Pancreas (tissue), 10 donors: ENCODE results near the gene LCA5L. TPM values are rescaled to one million over a fixed set of nuclear protein-coding genes. Genes with fewer than 3 reads are reported as not detected.
A peak's percentile ranks its signal among the peaks of the same experiment; 100 is the strongest.

Experiments
- ATAC-seq, 4 donors: fragments of 200-7000 bp; cut with Tn5 transposase; one replicate each; pipeline versions ENCODE4 v1.8.0 to v1.9.1; 2020; ENCODE audit warnings: mild to moderate bottlenecking in 4 of 4, moderate library complexity in 4 of 4
- DNase-seq, 6 donors: peaks; one replicate each; pipeline ENCODE4 v3.0.0-alpha.2; 2020
- FAIRE-seq: peaks from 2 replicates; lab custom pipeline; 2012; peaks lifted over from hg19 to GRCh38; lab: Jason Lieb, UNC
- H3K27ac ChIP-seq, 4 donors: fragments of 200-600 bp; sonication (generic); 1 replicate in 3 of 4; 2 replicates in 1 of 4; pipeline versions ENCODE4 v1.5.0 to v1.8.0; 2020
- H3K27me3 ChIP-seq, 4 donors: fragments of 200-600 bp; one replicate each; pipeline ENCODE4 v1.8.0; 2021
- H3K36me3 ChIP-seq, 3 donors: fragments of 200-600 bp; sonication (generic) in 1 of 3; one replicate each; pipeline versions ENCODE4 v1.5.0 to v1.8.0; 2020 to 2021
- H3K4me1 ChIP-seq, 3 donors: fragments of 200-600 bp; one replicate each; pipeline ENCODE4 v1.8.0; 2021
- H3K4me3 ChIP-seq, 4 donors: fragments of 200-600 bp; sonication (generic) in 2 of 4; one replicate each; pipeline versions ENCODE4 v1.5.0 to v1.8.0; 2020 to 2021
- H3K9me3 ChIP-seq, 4 donors: fragments of 200-600 bp; one replicate each; pipeline ENCODE4 v1.8.0; 2021
- WGBS, 2 donors: extraction: QIAGEN DNeasy Blood & Tissue Kit; methylation state at CpG; one replicate each; pipeline ENCODE4 v1.1.7; 2013; 5-methylcytosine and 5-hydroxymethylcytosine counted together
- intact Hi-C, 3 donors: fragments of 100-400 bp; cut with DNase I; formaldehyde crosslinking; loops; one replicate each; pipeline versions ENCODE4 v1.11.1 to v1.14.2; 2022
- polyA plus RNA-seq, 2 donors: library from polyadenylated mRNA; stranded (reverse); fragments of 200-250 nt; gene quantifications; one replicate each; pipeline ENCODE4 v1.2.3, GENCODE V29; 2013
- total RNA-seq, 6 donors: library from RNA; stranded (reverse); fragmentation: NEBNext Ultra II Directional in 4 of 6; extraction: Animal tissue kit (Norgen Biotek cat#: 25700) in 4 of 6; gene quantifications; one replicate each; pipeline versions ENCODE4 v1.2.1 to v1.2.4, GENCODE V29; 2021 to 2023
- TF ChIP-seq, protein P1 (sequence below), 4 donors: fragments of 200-600 bp; sonication (generic) in 3 of 4; IDR thresholded peaks; one replicate each; pipeline versions ENCODE4 v1.5.0 to v1.8.0; 2021; ENCODE audit warnings: antibody characterized with exemption in 4 of 4
- donor health status: healthy with polysubstance abuse.
- donor health status: DM: no; HTN: no; CAD: no; lungs with moderate emphysema.
- donor health status: DM: no; HTN: no; CAD: no.
- donor health status: control.
- donor health status: control.
- donor health status: Bipolar disorder and iron deficiency.
- donor health status: DM: yes; HTN: yes; CAD: no.
- donor health status: DM: no; HTN: no; CAD: no.
- donor health status: DM: no; HTN: no; CAD: no.
- donor health status: DM: yes; HTN: yes; CAD: no.

The LCA5L gene
- total and polyA plus RNA-seq, 8 donors, result 0.72 to 1.8 (median 1.3) TPM

DNA sequence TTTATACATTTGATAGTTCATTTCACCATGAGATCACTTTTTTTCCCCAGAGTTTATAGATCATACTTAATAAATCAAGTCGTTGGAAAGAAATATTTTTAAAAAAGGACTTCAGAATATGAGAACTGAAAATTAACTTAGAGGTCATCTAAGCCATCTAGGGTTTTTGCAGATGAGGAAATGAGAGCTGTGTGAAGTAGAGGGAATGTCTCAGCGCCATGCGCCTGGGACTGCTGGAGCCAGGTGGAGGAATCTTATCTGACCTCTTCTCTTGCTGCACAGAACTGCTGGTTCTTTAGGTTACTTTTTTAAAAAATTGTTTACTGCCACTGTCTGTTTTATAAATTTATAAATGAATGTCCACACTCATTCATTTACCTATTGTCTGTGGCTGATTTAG, 17.7 kb upstream of the LCA5L start:
- H3K27ac ChIP-seq, result no peak overlapping the region
- no peaks in the 10 kb centered on the region for H3K9me3 ChIP-seq
- FAIRE-seq (no peak), ATAC-seq (no peak), DNase-seq (no peak)
- H3K27me3 ChIP-seq, result no peaks in the 10 kb centered on the region
- intact Hi-C loops, result no loop called here
- no peaks in the 10 kb centered on the region for H3K36me3 ChIP-seq
- TF ChIP-seq, protein P1, sequence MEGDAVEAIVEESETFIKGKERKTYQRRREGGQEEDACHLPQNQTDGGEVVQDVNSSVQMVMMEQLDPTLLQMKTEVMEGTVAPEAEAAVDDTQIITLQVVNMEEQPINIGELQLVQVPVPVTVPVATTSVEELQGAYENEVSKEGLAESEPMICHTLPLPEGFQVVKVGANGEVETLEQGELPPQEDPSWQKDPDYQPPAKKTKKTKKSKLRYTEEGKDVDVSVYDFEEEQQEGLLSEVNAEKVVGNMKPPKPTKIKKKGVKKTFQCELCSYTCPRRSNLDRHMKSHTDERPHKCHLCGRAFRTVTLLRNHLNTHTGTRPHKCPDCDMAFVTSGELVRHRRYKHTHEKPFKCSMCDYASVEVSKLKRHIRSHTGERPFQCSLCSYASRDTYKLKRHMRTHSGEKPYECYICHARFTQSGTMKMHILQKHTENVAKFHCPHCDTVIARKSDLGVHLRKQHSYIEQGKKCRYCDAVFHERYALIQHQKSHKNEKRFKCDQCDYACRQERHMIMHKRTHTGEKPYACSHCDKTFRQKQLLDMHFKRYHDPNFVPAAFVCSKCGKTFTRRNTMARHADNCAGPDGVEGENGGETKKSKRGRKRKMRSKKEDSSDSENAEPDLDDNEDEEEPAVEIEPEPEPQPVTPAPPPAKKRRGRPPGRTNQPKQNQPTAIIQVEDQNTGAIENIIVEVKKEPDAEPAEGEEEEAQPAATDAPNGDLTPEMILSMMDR (IDR thresholded peaks at IDR 0.05), result no peak
- WGBS, 2 donors, result 75 to 83% methylated on average over 3 of the region's 3 CpGs
- no peak overlapping the region for H3K4me3 ChIP-seq
- no peaks in the 10 kb centered on the region for H3K4me1 ChIP-seq

DNA sequence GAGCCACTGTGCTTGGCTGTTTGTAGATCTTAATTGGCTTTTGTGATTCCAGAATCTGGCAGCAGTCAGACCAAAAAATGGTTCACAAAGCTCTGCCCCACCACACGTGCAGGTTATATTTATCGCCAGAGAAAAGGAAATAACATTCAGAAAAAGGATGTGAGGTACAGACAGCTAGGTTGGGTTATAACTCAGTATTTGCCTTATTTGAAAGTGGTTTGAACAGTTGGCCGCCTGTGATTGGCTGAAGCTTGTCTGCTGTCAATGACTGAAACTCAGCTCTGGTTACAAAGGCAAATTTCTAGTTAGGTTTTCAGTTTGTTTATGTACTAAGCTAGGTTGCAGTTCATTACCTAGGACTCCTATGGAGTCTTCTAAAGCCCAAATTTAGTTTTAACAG, 15.8 kb upstream of the LCA5L start:
- WGBS, 2 donors, result 87 to 92% methylated on average over 3 of the region's 3 CpGs
- ATAC-seq, result no peak

DNA sequence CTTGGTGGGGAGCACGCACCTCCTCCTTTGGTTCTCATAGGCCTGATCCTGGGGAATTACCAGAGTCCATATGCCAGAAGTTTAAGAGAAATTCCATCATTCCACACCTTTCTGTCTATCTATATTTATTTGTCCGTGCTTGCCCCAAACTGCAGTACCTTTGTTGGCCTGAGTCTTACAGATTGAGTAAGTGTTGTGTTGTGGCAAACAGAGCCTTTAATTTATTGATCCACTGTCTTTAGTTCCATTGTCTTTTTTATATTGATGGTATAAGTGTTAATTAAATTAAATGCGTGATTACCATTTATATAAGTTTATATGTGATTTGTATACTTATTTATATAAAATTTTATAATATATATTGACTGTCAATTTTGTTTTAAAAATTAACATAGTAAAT, 11.1 kb upstream of the LCA5L start:
- H3K9me3 ChIP-seq, result no peaks in the 10 kb centered on the region
- no peaks in the 10 kb centered on the region for H3K4me1 ChIP-seq
- H3K27me3 ChIP-seq, result no peaks in the 10 kb centered on the region
- TF ChIP-seq, protein P1 (IDR thresholded peaks at IDR 0.05), result peak in 2 of 4 donors; percentile 19 to 27
- H3K4me3 ChIP-seq, result no peak overlapping the region
- ATAC-seq (no peak), DNase-seq (no peak), FAIRE-seq (no peak)
- H3K27ac ChIP-seq, result no peak overlapping the region
- intact Hi-C loops, result no loop called here
- WGBS, 2 donors, result 78 to 86% methylated on average over 3 of the region's 3 CpGs
- H3K36me3 ChIP-seq, result no peaks in the 10 kb centered on the region

More for the DNA sequence above, 15.8 kb upstream of the LCA5L start:
- FAIRE-seq (no peak), DNase-seq (no peak)
- Histone ChIP-seq H3K4me3 (no peak overlapping the region), H3K27me3 (no peaks in the 10 kb centered on the region), H3K36me3 (no peaks in the 10 kb centered on the region), H3K27ac (no peak overlapping the region), H3K4me1 (no peaks in the 10 kb centered on the region), H3K9me3 (no peaks in the 10 kb centered on the region)
- TF ChIP-seq, protein P1 (IDR thresholded peaks at IDR 0.05), result no peak
- intact Hi-C loops, result no loop called here

DNA sequence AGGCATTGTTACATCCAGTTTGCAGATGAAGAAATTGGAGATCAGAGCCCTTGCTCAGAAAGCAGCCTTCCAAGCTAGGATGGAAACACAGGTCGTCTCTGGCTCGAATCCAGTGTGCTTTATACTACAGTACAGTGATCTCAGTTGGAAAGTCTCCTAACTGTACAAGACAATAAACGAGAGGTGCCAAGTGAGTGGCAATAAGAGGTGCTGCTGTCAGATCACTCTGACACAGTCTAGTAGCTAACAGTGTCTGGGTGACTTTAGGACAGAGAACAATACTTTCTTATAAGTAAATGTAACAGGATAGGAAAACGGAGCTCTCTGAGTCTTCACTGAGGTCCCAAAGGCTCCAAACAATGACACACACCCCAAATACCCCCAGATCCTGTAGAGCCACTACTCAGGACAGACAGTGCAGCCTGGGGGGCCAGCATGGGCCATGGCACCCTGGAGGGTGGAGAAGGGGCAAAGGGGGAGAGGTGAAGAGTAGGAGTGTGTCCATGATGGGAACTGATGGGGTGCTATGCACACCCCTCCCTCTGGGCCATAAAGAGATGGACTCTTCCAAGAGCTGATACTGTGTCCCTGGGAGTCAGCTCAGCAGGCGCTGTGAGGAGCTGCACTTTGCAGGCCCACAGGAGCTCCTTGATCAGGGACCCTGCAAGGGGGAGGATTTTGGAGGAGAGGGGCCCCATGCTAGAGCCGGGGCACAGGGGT, 9.5 kb upstream of the LCA5L start:
- Histone ChIP-seq H3K4me1 (peaks cover 0 to 5% (median 0%) of the 10 kb centered on the region in 3 donors), H3K27ac (no peak overlapping the region), H3K4me3 (no peak overlapping the region), H3K9me3 (no peaks in the 10 kb centered on the region), H3K27me3 (no peaks in the 10 kb centered on the region), H3K36me3 (no peaks in the 10 kb centered on the region)
- ATAC-seq (no peak), FAIRE-seq (no peak), DNase-seq (no peak)
- WGBS, 2 donors, result 62 to 70% methylated on average over 6 of the region's 6 CpGs
- TF ChIP-seq, protein P1 (IDR thresholded peaks at IDR 0.05), result no peak
- intact Hi-C loops, result no loop called here

DNA sequence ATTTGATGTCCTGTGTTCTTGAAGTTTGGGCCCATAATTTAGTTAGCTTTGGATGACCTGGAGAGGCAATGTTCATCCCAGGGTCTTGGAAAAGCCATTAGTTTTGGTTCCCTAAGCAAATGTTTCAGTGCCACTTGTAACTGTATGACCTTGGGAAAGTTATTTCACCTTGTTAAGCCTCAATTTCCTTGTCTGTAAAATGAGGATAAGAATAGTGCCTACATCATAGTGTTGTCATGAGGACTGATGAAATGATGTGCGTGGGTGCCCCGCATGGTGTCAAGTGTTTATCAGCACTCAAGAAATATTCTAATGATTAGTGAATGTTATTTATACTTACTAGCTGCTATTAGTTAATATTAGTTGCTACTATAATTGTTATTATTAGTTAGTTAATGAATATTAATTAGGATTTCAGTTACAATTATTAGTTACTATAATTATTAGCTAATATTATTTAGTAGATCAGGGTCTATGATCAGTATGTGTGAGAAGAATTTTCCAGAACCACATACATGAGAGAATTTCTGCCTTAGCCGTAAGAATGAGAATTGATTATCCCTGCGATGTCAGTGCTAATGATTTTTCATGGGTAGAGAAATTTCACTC, 8.1 kb upstream of the LCA5L start:
- peaks cover 0 to 5% (median 0%) of the 10 kb centered on the region in 3 donors for H3K4me1 ChIP-seq
- no peak for DNase-seq
- H3K4me3 ChIP-seq, result no peak overlapping the region
- H3K9me3 ChIP-seq, result no peaks in the 10 kb centered on the region
- TF ChIP-seq, protein P1 (IDR thresholded peaks at IDR 0.05), result no peak
- H3K27ac ChIP-seq, result no peak overlapping the region
- ATAC-seq, result no peak
- intact Hi-C loops, result no loop called here
- no peaks in the 10 kb centered on the region for H3K36me3 ChIP-seq
- FAIRE-seq, result no peak
- WGBS, 2 donors, result 95 to 98% methylated on average over 4 of the region's 4 CpGs
- H3K27me3 ChIP-seq, result no peaks in the 10 kb centered on the region
